MV-4-11 (cell line): ENCODE results near the gene PAX3.
"Not testable (repeated sequence)": the region's sequence is repeated elsewhere in the genome, so short reads cannot be mapped to it uniquely, and the experiment has no call there.

ENCODE experiments used
- DNase-seq: peaks from one replicate; lab custom pipeline; 2025; lab: John Stamatoyannopoulos, UW

Gene PAX3

GRCh38 chr2:222213049-222213448 is 85.7 kb downstream of the PAX3 start:
- DNase-seq: no peak

- no peak for DNase-seq
These were observed 86.2 kb downstream of the PAX3 start for GRCh38 chr2:222212571-222212970.

GRCh38 chr2:222208010-222208690 is 90.6 kb downstream of the PAX3 start:
- no peak for DNase-seq

GRCh38 chr2:222205136-222205535 is 93.7 kb downstream of the PAX3 start:
- no peak for DNase-seq

- DNase-seq: no peak
These were observed 95.8 kb downstream of the PAX3 start for GRCh38 chr2:222203041-222203440.

GRCh38 chr2:222196159-222196558 is 102.6 kb downstream of the PAX3 start:
- no peak for DNase-seq

- no peak for DNase-seq
These were observed 104.1 kb downstream of the PAX3 start for GRCh38 chr2:222194669-222195068.

GRCh38 chr2:222193328-222193983 is 105.3 kb downstream of the PAX3 start:
- DNase-seq: peak; percentile 48

- no peak for DNase-seq
These were observed 118.2 kb downstream of the PAX3 start for GRCh38 chr2:222180619-222181018.

- DNase-seq: no peak
These were observed 119.2 kb downstream of the PAX3 start for GRCh38 chr2:222179592-222179991.

- DNase-seq: no peak
These were observed 120.3 kb downstream of the PAX3 start for GRCh38 chr2:222178450-222178849.

- no peak for DNase-seq
These were observed 121.9 kb downstream of the PAX3 start for GRCh38 chr2:222176890-222177289.

GRCh38 chr2:222174450-222174849 is 124.3 kb downstream of the PAX3 start:
- no peak for DNase-seq

GRCh38 chr2:222169346-222169745 is 129.5 kb downstream of the PAX3 start:
- no peak for DNase-seq

- no peak for DNase-seq
These were observed 131.0 kb downstream of the PAX3 start for GRCh38 chr2:222167762-222168161.

- DNase-seq: no peak
These were observed 137.9 kb downstream of the PAX3 start for GRCh38 chr2:222160944-222161343.

- DNase-seq: no peak
These were observed 138.7 kb downstream of the PAX3 start for GRCh38 chr2:222160125-222160524.

GRCh38 chr2:222159221-222159620 is 139.6 kb downstream of the PAX3 start:
- DNase-seq: no peak

- DNase-seq: not testable (repeated sequence)
These were observed 143.7 kb downstream of the PAX3 start for GRCh38 chr2:222155003-222155664.
